ENCODE results near the gene GLRX5. TPM values are rescaled to one million over a fixed set of nuclear protein-coding genes. Genes with fewer than 3 reads are reported as not detected.

The GLRX5 gene
- total RNA-seq, 1 experiment from 2014 or later, result 62.2 TPM

DNA sequence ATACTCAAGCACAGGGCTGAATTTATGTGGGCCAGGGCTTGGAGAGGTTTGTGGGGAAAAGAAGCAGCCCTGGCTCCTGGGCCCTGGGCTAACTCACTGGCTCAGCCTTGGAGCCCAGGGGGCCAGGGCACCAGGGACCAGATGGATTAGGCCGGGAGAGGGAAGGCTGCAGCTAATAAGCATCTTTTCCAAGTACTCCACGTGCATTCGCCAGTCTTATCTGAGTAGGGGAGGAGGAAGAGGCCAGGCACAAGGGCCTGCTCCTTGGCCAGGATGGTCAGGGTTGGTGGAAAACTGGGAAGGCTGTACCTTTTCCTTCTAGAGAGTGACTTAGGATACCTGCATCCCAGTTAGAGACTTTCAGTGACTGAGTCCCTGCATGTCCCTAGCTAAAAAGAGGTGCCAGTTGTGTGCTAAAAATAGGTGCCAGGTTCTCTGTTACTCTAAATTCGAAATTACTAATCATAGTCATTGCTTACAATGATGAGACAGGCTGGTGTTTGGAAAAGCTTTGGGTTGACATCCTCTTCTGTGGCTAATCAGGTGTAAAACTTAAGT lies 1.3 kb downstream of the GLRX5 start:
- no peak overlapping the region for H2AFZ ChIP-seq (ENCODE audit: low read length)
- Mint-ChIP-seq H3K9me3 (no peaks in the 10 kb centered on the region; a peak in 1 of 5 replicates), H3K36me3 (ENCODE audit: insufficient read depth in 1 of 3, low read depth in 3 of 3) (peaks cover 11 to 18% (median 18%) of the 10 kb centered on the region in 3 experiments; a peak in 6 of 7 replicates), H3K27me3 (ENCODE audit: low read depth) (peaks cover 6% of the 10 kb centered on the region), H3K4me1 (peaks cover 38 to 48% of the 10 kb centered on the region in 2 experiments), H3K27ac (no peak overlapping the region), H3K4me3 (peak overlapping the region; percentile 95 to 99)
- TF ChIP-seq, protein P1, sequence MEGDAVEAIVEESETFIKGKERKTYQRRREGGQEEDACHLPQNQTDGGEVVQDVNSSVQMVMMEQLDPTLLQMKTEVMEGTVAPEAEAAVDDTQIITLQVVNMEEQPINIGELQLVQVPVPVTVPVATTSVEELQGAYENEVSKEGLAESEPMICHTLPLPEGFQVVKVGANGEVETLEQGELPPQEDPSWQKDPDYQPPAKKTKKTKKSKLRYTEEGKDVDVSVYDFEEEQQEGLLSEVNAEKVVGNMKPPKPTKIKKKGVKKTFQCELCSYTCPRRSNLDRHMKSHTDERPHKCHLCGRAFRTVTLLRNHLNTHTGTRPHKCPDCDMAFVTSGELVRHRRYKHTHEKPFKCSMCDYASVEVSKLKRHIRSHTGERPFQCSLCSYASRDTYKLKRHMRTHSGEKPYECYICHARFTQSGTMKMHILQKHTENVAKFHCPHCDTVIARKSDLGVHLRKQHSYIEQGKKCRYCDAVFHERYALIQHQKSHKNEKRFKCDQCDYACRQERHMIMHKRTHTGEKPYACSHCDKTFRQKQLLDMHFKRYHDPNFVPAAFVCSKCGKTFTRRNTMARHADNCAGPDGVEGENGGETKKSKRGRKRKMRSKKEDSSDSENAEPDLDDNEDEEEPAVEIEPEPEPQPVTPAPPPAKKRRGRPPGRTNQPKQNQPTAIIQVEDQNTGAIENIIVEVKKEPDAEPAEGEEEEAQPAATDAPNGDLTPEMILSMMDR (conservative IDR thresholded peaks at IDR 0.05), result no peak
- no peak overlapping the region for H4K8ac ChIP-seq (replicated peaks; ENCODE audit: insufficient read length, low read depth, low read length)
- H3K18ac ChIP-seq (ENCODE audit: insufficient read length, low read depth, low read length), result no peak overlapping the region
- H4K91ac ChIP-seq (ENCODE audit: insufficient read length, low read depth, low read length), result no peak overlapping the region
- H4K20me1 ChIP-seq (ENCODE audit: control insufficient read depth, insufficient read depth, insufficient read length), result peaks cover 2% of the 10 kb centered on the region
- H2AK5ac ChIP-seq (ENCODE audit: insufficient read length, low read length), result no peak overlapping the region
- H3K79me1 ChIP-seq (ENCODE audit: insufficient read depth, low read depth, low read length, poor library complexity, severe bottlenecking), result peaks cover 4% of the 10 kb centered on the region
- peaks cover 57% of the 10 kb centered on the region for H3K79me2 ChIP-seq (ENCODE audit: insufficient read depth, low read length)
- H3K23me2 ChIP-seq (ENCODE audit: insufficient read length, low read depth, low read length, poor library complexity, severe bottlenecking), result peaks cover 9% of the 10 kb centered on the region
- H3K56ac ChIP-seq (ENCODE audit: insufficient read length, low read depth, low read length), result no peak overlapping the region
- DNase-seq, result no peak
- H3K27ac ChIP-seq (ENCODE audit: insufficient read length, low read depth, low read length), result no peak overlapping the region
- H3T11ph ChIP-seq (ENCODE audit: low read length), result no peak overlapping the region
- H3K9me3 ChIP-seq (ENCODE audit: control insufficient read depth, low read depth, low read length), result no peaks in the 10 kb centered on the region
- H3K4me2 ChIP-seq (ENCODE audit: insufficient read depth, insufficient read length, low read length), result peak overlapping the region; percentile 93
- H3K14ac ChIP-seq (ENCODE audit: insufficient read depth, low read length), result no peak overlapping the region; the same call in 1 of the 2 replicates
- H3K4ac ChIP-seq (ENCODE audit: low read depth, low read length), result no peak overlapping the region
- H4K5ac ChIP-seq (ENCODE audit: insufficient read length, low read depth, low read length), result no peak overlapping the region
- WGBS (ENCODE audit: extremely low coverage, insufficient read length, low lambda C conversion rate), result no CpG with 5 or more reads among the region's 4 CpGs
- H3K23ac ChIP-seq (ENCODE audit: insufficient read length, low read depth, low read length), result no peak overlapping the region
- no peak overlapping the region for H2BK12ac ChIP-seq (ENCODE audit: insufficient read length, low read depth, low read length)
- no peaks in the 10 kb centered on the region for H3K27me3 ChIP-seq (ENCODE audit: insufficient read depth, low read length)
- no peak overlapping the region for H2BK120ac ChIP-seq (ENCODE audit: low read depth, low read length, poor library complexity, severe bottlenecking)
- peak overlapping the region; percentile 79 for H3K9ac ChIP-seq (ENCODE audit: extremely low read depth, insufficient read length, low read length)
- no peak overlapping the region for H2BK5ac ChIP-seq (ENCODE audit: insufficient read length, low read length)
- H2BK20ac ChIP-seq (ENCODE audit: low read depth, low read length, poor library complexity, severe bottlenecking), result no peak overlapping the region
- 0 out of 2 replicates have a peak, but pooled peaks cover 2% of the 10 kb centered on the region for H3K4me1 ChIP-seq (ENCODE audit: insufficient read depth, low read length)
- no peak overlapping the region for H2BK15ac ChIP-seq (ENCODE audit: low read depth, low read length)
